Measurements from ENCODE around the gene DYNC1LI1. TPM values are rescaled to one million over a fixed set of nuclear protein-coding genes. Genes with fewer than 3 reads are reported as not detected.

The DYNC1LI1 gene
- total and polyA plus RNA-seq, 2 donors (not counting 1 experiment from before 2014, with no cell fraction given): 15.0 to 38.8 TPM

DNA sequence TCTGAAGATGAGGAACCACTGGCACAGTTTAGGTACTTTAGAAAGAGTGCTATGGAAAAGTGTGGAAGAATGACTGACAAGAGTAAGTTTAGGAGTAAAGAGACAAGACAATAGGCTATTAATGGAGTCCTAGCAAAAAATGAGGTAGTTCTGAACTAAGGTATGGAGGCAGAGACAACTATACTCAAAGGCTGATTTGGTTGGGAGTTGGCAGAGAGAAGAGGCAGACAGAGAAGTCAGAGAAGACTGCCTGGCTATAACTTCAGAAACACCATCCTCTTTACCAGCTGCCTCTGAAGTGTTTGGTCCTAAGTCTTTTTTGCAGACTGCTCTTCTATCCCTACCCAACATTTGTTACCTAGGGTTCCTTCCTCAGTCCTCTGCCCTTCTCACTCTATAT, 19.2 kb downstream of the DYNC1LI1 start:
- Histone ChIP-seq H4K20me1 (ENCODE audit: control insufficient read depth, insufficient read depth, low read length, poor library complexity, severe bottlenecking) (peaks cover 42% of the 10 kb centered on the region), H3K4me2 (replicated peaks; ENCODE audit: low read depth, low read length, poor library complexity, severe bottlenecking) (peak overlapping the region; percentile 20), H3K4me3 (ENCODE audit: control extremely low read depth in 1 of 5, extremely low read depth in 1 of 5, insufficient read depth in 1 of 5, low read depth in 2 of 5, low read length in 4 of 5) (no peak overlapping the region), H3K79me2 (ENCODE audit: control insufficient read depth, insufficient read depth, low read length) (peaks cover 93% of the 10 kb centered on the region), H3K27me3 (replicated peaks in 1 of 4; ENCODE audit: control extremely low read depth in 1 of 4, control insufficient read depth in 3 of 4, insufficient read depth in 4 of 4, low read length in 3 of 4) (no peaks in the 10 kb centered on the region), H3K36me3 (replicated peaks in 1 of 2; ENCODE audit: control extremely low read depth in 1 of 2, control insufficient read depth in 1 of 2, extremely low read depth in 1 of 2, insufficient read depth in 2 of 2, low read length in 1 of 2) (no peaks in the 10 kb centered on the region), H3K27ac (ENCODE audit: low read length in 2 of 2) (peak overlapping the region in 1 of 2 donors; percentile 12), H3K4me1 (ENCODE audit: control insufficient read depth in 2 of 2, insufficient read depth in 2 of 2, low read length in 2 of 2) (peaks cover 22 to 33% of the 10 kb centered on the region in 2 donors), H3K9ac (ENCODE audit: low read length) (no peak overlapping the region), H2AFZ (ENCODE audit: insufficient read depth, low read depth, low read length, poor library complexity, severe bottlenecking) (no peak overlapping the region), H3K9me3 (ENCODE audit: control extremely low read depth in 1 of 3, control insufficient read depth in 2 of 3, insufficient read depth in 1 of 3, low read length in 2 of 3) (no peaks in the 10 kb centered on the region)
- TF ChIP-seq, protein P1, sequence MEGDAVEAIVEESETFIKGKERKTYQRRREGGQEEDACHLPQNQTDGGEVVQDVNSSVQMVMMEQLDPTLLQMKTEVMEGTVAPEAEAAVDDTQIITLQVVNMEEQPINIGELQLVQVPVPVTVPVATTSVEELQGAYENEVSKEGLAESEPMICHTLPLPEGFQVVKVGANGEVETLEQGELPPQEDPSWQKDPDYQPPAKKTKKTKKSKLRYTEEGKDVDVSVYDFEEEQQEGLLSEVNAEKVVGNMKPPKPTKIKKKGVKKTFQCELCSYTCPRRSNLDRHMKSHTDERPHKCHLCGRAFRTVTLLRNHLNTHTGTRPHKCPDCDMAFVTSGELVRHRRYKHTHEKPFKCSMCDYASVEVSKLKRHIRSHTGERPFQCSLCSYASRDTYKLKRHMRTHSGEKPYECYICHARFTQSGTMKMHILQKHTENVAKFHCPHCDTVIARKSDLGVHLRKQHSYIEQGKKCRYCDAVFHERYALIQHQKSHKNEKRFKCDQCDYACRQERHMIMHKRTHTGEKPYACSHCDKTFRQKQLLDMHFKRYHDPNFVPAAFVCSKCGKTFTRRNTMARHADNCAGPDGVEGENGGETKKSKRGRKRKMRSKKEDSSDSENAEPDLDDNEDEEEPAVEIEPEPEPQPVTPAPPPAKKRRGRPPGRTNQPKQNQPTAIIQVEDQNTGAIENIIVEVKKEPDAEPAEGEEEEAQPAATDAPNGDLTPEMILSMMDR (IDR thresholded peaks at IDR 0.05): no peak
- no peak for TF ChIP-seq EZH2 (IDR thresholded peaks at IDR 0.05; ENCODE audit: borderline replicate concordance, insufficient read depth, low read depth, low read length, poor library complexity, severe bottlenecking)
- no peak overlapping the region for H3K4me3 Mint-ChIP-seq
- CTCF ChIA-PET: interaction anchor here (0.6 kb wide), 1 partner anchor 116 kb away, joined by 3 read pairs; no protein-coding TSS in a partner anchor
- DNase-seq (no peak), ATAC-seq (ENCODE audit: low read depth) (no peak)
- no peaks in the 10 kb centered on the region for H3K27me3 Mint-ChIP-seq
- POLR2A ChIA-PET: interaction anchor here (0.7 kb wide), 1 partner anchor 26 kb away, joined by 3 read pairs; no protein-coding TSS in a partner anchor
- H3K27ac Mint-ChIP-seq: peak overlapping the region; percentile 16
- intact Hi-C loops (cut with micrococcal nuclease): no loop called here
- H3K4me1 Mint-ChIP-seq: peaks cover 51% of the 10 kb centered on the region
- no peaks in the 10 kb centered on the region for H3K9me3 Mint-ChIP-seq (ENCODE audit: insufficient read depth)

DNA sequence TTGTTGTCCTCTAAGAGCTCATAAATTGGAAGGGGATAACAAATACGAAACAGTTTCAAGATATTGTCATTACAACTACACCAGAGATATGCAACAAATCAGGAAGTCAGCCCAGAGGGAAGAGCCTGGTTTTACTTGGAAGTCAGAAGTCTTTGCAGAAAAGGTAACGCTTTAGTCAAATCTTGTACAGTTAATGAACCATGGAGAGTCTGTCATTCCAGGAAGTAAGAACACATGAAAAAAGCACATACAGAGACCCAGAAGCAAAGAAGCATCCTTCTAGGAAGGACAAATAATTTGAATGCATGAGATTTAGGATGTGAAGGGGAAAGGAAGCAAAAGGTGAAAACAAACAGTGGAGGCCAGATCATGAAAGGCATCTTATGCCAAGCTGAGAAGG, 19.6 kb downstream of the DYNC1LI1 start:
- H3K4me3 Mint-ChIP-seq: no peak overlapping the region

More for the DNA sequence above, 19.6 kb downstream of the DYNC1LI1 start:
- H3K27me3 ChIP-seq (replicated peaks in 1 of 4; ENCODE audit: control extremely low read depth in 1 of 4, control insufficient read depth in 3 of 4, insufficient read depth in 4 of 4, low read length in 3 of 4): no peaks in the 10 kb centered on the region
- peaks cover 93% of the 10 kb centered on the region for H3K79me2 ChIP-seq (ENCODE audit: control insufficient read depth, insufficient read depth, low read length)
- H4K20me1 ChIP-seq (ENCODE audit: control insufficient read depth, insufficient read depth, low read length, poor library complexity, severe bottlenecking): peaks cover 43% of the 10 kb centered on the region
- peaks cover 22 to 33% of the 10 kb centered on the region in 2 donors for H3K4me1 ChIP-seq (ENCODE audit: control insufficient read depth in 2 of 2, insufficient read depth in 2 of 2, low read length in 2 of 2)
- H3K9me3 ChIP-seq (ENCODE audit: control extremely low read depth in 1 of 3, control insufficient read depth in 2 of 3, insufficient read depth in 1 of 3, low read length in 2 of 3): no peaks in the 10 kb centered on the region
- CTCF ChIA-PET: interaction anchor here (0.6 kb wide), 1 partner anchor 116 kb away, joined by 3 read pairs; no protein-coding TSS in a partner anchor
- H2AFZ ChIP-seq (ENCODE audit: insufficient read depth, low read depth, low read length, poor library complexity, severe bottlenecking): no peak overlapping the region
- Mint-ChIP-seq H3K27ac (peak overlapping the region; percentile 16), H3K4me1 (peaks cover 49% of the 10 kb centered on the region), H3K27me3 (no peaks in the 10 kb centered on the region), H3K9me3 (ENCODE audit: insufficient read depth) (no peaks in the 10 kb centered on the region)
- TF ChIP-seq, protein P1 (IDR thresholded peaks at IDR 0.05): no peak
- no peak for TF ChIP-seq EZH2 (IDR thresholded peaks at IDR 0.05; ENCODE audit: borderline replicate concordance, insufficient read depth, low read depth, low read length, poor library complexity, severe bottlenecking)
- POLR2A ChIA-PET: interaction anchor here (0.7 kb wide), 1 partner anchor 27 kb away, joined by 3 read pairs; no protein-coding TSS in a partner anchor
- no peak overlapping the region for H3K9ac ChIP-seq (ENCODE audit: low read length)
- H3K4me2 ChIP-seq (replicated peaks; ENCODE audit: low read depth, low read length, poor library complexity, severe bottlenecking): peak overlapping the region; percentile 20
- H3K27ac ChIP-seq (ENCODE audit: low read length in 2 of 2): peak overlapping the region in 1 of 2 donors; percentile 12
- H3K4me3 ChIP-seq (ENCODE audit: control extremely low read depth in 1 of 5, extremely low read depth in 1 of 5, insufficient read depth in 1 of 5, low read depth in 2 of 5, low read length in 4 of 5): no peak overlapping the region
- WGBS (ENCODE audit: insufficient coverage): no CpG with 5 or more reads among the region's 2 CpGs
- intact Hi-C loops (cut with micrococcal nuclease): no loop called here
- DNase-seq (peak; percentile 19), ATAC-seq (ENCODE audit: low read depth) (peak; percentile 39)
- no peaks in the 10 kb centered on the region for H3K36me3 ChIP-seq (replicated peaks in 1 of 2; ENCODE audit: control extremely low read depth in 1 of 2, control insufficient read depth in 1 of 2, extremely low read depth in 1 of 2, insufficient read depth in 2 of 2, low read length in 1 of 2)

Data from B cell (primary cell).